Stomach (tissue), 9 donors: Measurements from ENCODE around the gene BPGM. TPM values are rescaled to one million over a fixed set of nuclear protein-coding genes. Genes with fewer than 3 reads are reported as not detected.

Experiments
- DNase-seq, 2 donors: peaks; one replicate each; pipeline versions ENCODE4 v3.0.0 to v3.0.0-alpha.2; 2013 to 2019
- H3K27ac ChIP-seq, 5 donors: fragments of 200-600 bp in 4 of 5; sonication (generic) in 4 of 5; one replicate each; pipeline ENCODE4 v1.5.1; 2013 to 2019; ENCODE audit warnings: mild to moderate bottlenecking in 1 of 5, moderate library complexity in 1 of 5
- H3K27me3 ChIP-seq, 3 donors: fragments of 200-600 bp; sonication (generic); one replicate each; pipeline ENCODE4 v1.5.1; 2017 to 2019; ENCODE audit warnings: mixed run types in 1 of 3
- H3K36me3 ChIP-seq, 4 donors: fragments of 200-600 bp; sonication (generic); 1 replicate in 3 of 4; 2 replicates in 1 of 4; pipeline ENCODE4 v1.5.1; 2016 to 2019
- H3K4me1 ChIP-seq, 4 donors: fragments of 200-600 bp; sonication (generic); one replicate each; pipeline ENCODE4 v1.5.1; 2016 to 2019
- H3K4me3 ChIP-seq, 4 donors: fragments of 200-600 bp; sonication (generic) in 3 of 4; one replicate each; pipeline ENCODE4 v1.5.1; 2016 to 2019; ENCODE audit warnings: mild to moderate bottlenecking in 1 of 4
- H3K9me3 ChIP-seq, 4 donors: fragments of 200-600 bp; sonication (generic); one replicate each; pipeline ENCODE4 v1.5.1; 2016 to 2019
- CTCF ChIP-seq, 7 experiments: fragments of 450-650 bp in 4 of 7; fragments of 200-600 bp in 3 of 7; sonication (generic) in 3 of 7; IDR thresholded peaks; one replicate each; pipeline ENCODE4 v1.5.1; 2016 to 2019; ENCODE audit warnings: antibody characterized with exemption in 7 of 7, control low read depth in 2 of 7, mild to moderate bottlenecking in 1 of 7
- EP300 ChIP-seq: sonication (generic); formaldehyde crosslinking; IDR thresholded peaks from one replicate; pipeline ENCODE4 v1.6.1; 2017; ENCODE audit warnings: antibody characterized with exemption
- POLR2A ChIP-seq, 4 donors: fragments of 450-650 bp; IDR thresholded peaks; one replicate each; pipeline ENCODE4 v1.6.1; 2016; ENCODE audit warnings: antibody characterized with exemption in 4 of 4, control low read depth in 2 of 4, mild to moderate bottlenecking in 1 of 4, moderate library complexity in 1 of 4
- POLR2AphosphoS5 ChIP-seq, 3 donors: sonication (generic); formaldehyde crosslinking; IDR thresholded peaks; one replicate each; pipeline ENCODE4 v1.6.1; 2016; ENCODE audit warnings: antibody characterized with exemption in 3 of 3
- whole genome bisulfite sequencing, 5 donors: extraction: QIAGEN DNeasy Blood & Tissue Kit in 3 of 5; methylation state at CpG; one replicate each; pipeline versions ENCODE4 v1.1.5 to v1.1.7; 2013 to 2018; 5-methylcytosine and 5-hydroxymethylcytosine counted together
- intact Hi-C: fragments of 100-400 bp; cut with DNase I; formaldehyde crosslinking; loops from one replicate; pipeline ENCODE4 v1.15.1; 2023; ENCODE audit warnings: low total_unique reads
- polyA plus RNA-seq, 3 donors: library from polyadenylated mRNA; stranded (reverse); fragments of 200-250 nt; gene quantifications; one replicate each; pipeline ENCODE4 v1.2.3, GENCODE V29; 2013
- total RNA-seq, 5 donors: library from RNA; depleted of rRNA; stranded (reverse); fragments of >200 nt; gene quantifications; one replicate each; pipeline versions ENCODE4 v1.1.0 to v1.2.3, GENCODE V29; 2014 to 2016
- donor health status: healthy with polysubstance abuse.
- donor health status: Bipolar disorder and iron deficiency.
- donor health status: healthy.

Gene BPGM
- total and polyA plus RNA-seq, 8 donors: 4.7 to 47.3 (median 19.8) TPM

- DNase-seq: no peak
- intact Hi-C loops: loop anchor here (10.0 kb wide), 1 partner anchor 307 kb away; no protein-coding TSS in a partner anchor
- no peaks in the 10 kb centered on the region for H3K9me3 ChIP-seq
- H3K4me1 ChIP-seq: no peaks in the 10 kb centered on the region
- H3K27me3 ChIP-seq: no peaks in the 10 kb centered on the region
- H3K4me3 ChIP-seq: no peak overlapping the region
- 0% methylated on average over 1 of the region's 1 CpG for WGBS, 5 donors
- H3K27ac ChIP-seq: no peak overlapping the region
- TF ChIP-seq POLR2AphosphoS5 (IDR thresholded peaks at IDR 0.05) (no peak), EP300 (no peak), POLR2A (IDR thresholded peaks at IDR 0.05) (no peak), CTCF (IDR thresholded peaks at IDR 0.05) (no peak)
- no peaks in the 10 kb centered on the region for H3K36me3 ChIP-seq
These were observed 18.9 kb upstream of the BPGM start for GRCh38 chr7:134627775-134628153.

GRCh38 chr7:134629445-134629844 is 17.2 kb upstream of the BPGM start:
- no peak for DNase-seq
- Histone ChIP-seq H3K4me1 (no peaks in the 10 kb centered on the region), H3K9me3 (no peaks in the 10 kb centered on the region), H3K4me3 (no peak overlapping the region), H3K27ac (no peak overlapping the region), H3K36me3 (no peaks in the 10 kb centered on the region), H3K27me3 (no peaks in the 10 kb centered on the region)
- TF ChIP-seq CTCF (IDR thresholded peaks at IDR 0.05): no peak
- no peak for TF ChIP-seq POLR2A (IDR thresholded peaks at IDR 0.05)
- TF ChIP-seq POLR2AphosphoS5 (IDR thresholded peaks at IDR 0.05): no peak
- no peak for TF ChIP-seq EP300
- intact Hi-C loops: loop anchor here (10.0 kb wide), 1 partner anchor 305 kb away; no protein-coding TSS in a partner anchor

- Histone ChIP-seq H3K27me3 (no peaks in the 10 kb centered on the region), H3K4me3 (no peak overlapping the region), H3K4me1 (peaks cover 0 to 2% (median 0%) of the 10 kb centered on the region in 4 donors), H3K36me3 (no peaks in the 10 kb centered on the region), H3K27ac (no peak overlapping the region), H3K9me3 (no peaks in the 10 kb centered on the region)
- TF ChIP-seq POLR2AphosphoS5 (IDR thresholded peaks at IDR 0.05) (no peak), POLR2A (IDR thresholded peaks at IDR 0.05) (no peak), EP300 (no peak), CTCF (IDR thresholded peaks at IDR 0.05) (no peak)
- DNase-seq: no peak
- intact Hi-C loops: no loop called here
- WGBS, 5 donors: 44 to 64% (median 56%) methylated on average over 1 of the region's 1 CpG
These were observed 16.4 kb upstream of the BPGM start for GRCh38 chr7:134630237-134630636.

- Histone ChIP-seq H3K4me3 (no peak overlapping the region), H3K36me3 (no peaks in the 10 kb centered on the region)
These were observed 15.8 kb upstream of the BPGM start for GRCh38 chr7:134630893-134631292.

More at GRCh38 chr7:134630893-134631292, 15.8 kb upstream of the BPGM start:
- DNase-seq: no peak
- intact Hi-C loops: no loop called here
- Histone ChIP-seq H3K27me3 (no peaks in the 10 kb centered on the region), H3K9me3 (no peaks in the 10 kb centered on the region), H3K27ac (no peak overlapping the region), H3K4me1 (peaks cover 0 to 8% (median 2%) of the 10 kb centered on the region in 4 donors)
- TF ChIP-seq CTCF (IDR thresholded peaks at IDR 0.05) (no peak), EP300 (no peak), POLR2A (IDR thresholded peaks at IDR 0.05) (no peak), POLR2AphosphoS5 (IDR thresholded peaks at IDR 0.05) (no peak)
